RWPE2 (cell line): ENCODE measurements around the gene CYP4F22.

Experiments used
- ATAC-seq: fragments of 200-7000 bp; cut with Tn5 transposase; 3 replicates; pipeline ENCODE4 v1.9.1; 2021; ENCODE audit warnings: low read depth
- DNase-seq: peaks from one replicate; pipeline ENCODE4 v3.0.0-alpha.2; 2020; ENCODE audit warnings: low spot score
- H3K27ac ChIP-seq: fragments of 450-650 bp; 2 replicates; pipeline ENCODE4 v1.5.1; 2017; ENCODE audit warnings: mild to moderate bottlenecking; ENCODE audit not compliant: poor library complexity, severe bottlenecking
- H3K27me3 ChIP-seq: fragments of 250-450 bp; sonication (Bioruptor Pico); 2 replicates; pipeline ENCODE4 v1.5.1; 2021; ENCODE audit warnings: mild to moderate bottlenecking, moderate library complexity; ENCODE audit not compliant: insufficient read depth, poor library complexity, severe bottlenecking
- H3K36me3 ChIP-seq: fragments of 250-450 bp; sonication (Bioruptor Pico); 2 replicates; pipeline ENCODE4 v1.5.1; 2020; ENCODE audit warnings: low read depth, mild to moderate bottlenecking, moderate library complexity
- H3K4me1 ChIP-seq: fragments of 250-450 bp; sonication (Bioruptor Pico); 2 replicates; pipeline ENCODE4 v1.5.1; 2021; ENCODE audit warnings: mild to moderate bottlenecking, moderate library complexity; ENCODE audit not compliant: insufficient read depth, poor library complexity, severe bottlenecking
- H3K4me3 ChIP-seq: fragments of 250-450 bp; sonication (Bioruptor Pico); 2 replicates; pipeline ENCODE4 v1.5.1; 2021; ENCODE audit warnings: mild to moderate bottlenecking, moderate library complexity; ENCODE audit not compliant: severe bottlenecking
- H3K9me3 ChIP-seq: fragments of 250-450 bp; sonication (Bioruptor Pico); 2 replicates; pipeline ENCODE4 v1.5.1; 2021; ENCODE audit warnings: mild to moderate bottlenecking, moderate library complexity; ENCODE audit not compliant: severe bottlenecking
- TF ChIP-seq, protein P1 (sequence below): fragments of 450-650 bp; IDR thresholded peaks from one replicate; pipeline ENCODE4 v1.5.1; 2017; ENCODE audit warnings: mild to moderate bottlenecking, moderate library complexity; ENCODE audit not compliant: poor library complexity, severe bottlenecking

CYP4F22 gene

DNA sequence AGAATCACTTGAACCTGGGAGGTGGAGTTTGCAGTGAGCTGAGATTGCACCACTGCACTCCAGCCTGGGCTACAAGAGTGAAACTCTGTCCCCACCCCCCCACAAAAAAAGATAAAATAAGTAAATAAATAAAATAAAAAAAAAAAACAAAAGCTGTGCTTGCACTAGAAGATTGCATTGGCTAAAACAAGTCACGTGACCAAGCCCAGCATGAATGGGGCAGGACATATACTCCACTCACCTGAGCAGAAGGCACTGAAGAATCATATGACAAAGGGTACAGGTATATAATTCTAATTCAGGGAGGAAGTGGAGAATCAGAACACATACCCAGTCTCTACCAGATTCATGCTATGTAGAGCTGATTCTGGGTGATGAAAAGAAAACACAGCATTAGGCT lies 36.6 kb downstream of the CYP4F22 start:
- no peak for DNase-seq
- H3K27me3 ChIP-seq = no peaks in the 10 kb centered on the region
- H3K4me1 ChIP-seq = no peaks in the 10 kb centered on the region
- TF ChIP-seq, protein P1, sequence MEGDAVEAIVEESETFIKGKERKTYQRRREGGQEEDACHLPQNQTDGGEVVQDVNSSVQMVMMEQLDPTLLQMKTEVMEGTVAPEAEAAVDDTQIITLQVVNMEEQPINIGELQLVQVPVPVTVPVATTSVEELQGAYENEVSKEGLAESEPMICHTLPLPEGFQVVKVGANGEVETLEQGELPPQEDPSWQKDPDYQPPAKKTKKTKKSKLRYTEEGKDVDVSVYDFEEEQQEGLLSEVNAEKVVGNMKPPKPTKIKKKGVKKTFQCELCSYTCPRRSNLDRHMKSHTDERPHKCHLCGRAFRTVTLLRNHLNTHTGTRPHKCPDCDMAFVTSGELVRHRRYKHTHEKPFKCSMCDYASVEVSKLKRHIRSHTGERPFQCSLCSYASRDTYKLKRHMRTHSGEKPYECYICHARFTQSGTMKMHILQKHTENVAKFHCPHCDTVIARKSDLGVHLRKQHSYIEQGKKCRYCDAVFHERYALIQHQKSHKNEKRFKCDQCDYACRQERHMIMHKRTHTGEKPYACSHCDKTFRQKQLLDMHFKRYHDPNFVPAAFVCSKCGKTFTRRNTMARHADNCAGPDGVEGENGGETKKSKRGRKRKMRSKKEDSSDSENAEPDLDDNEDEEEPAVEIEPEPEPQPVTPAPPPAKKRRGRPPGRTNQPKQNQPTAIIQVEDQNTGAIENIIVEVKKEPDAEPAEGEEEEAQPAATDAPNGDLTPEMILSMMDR = no peak
- no peak for ATAC-seq
- no peak overlapping the region for H3K27ac ChIP-seq
- no peaks in the 10 kb centered on the region for H3K36me3 ChIP-seq
- H3K9me3 ChIP-seq = no peaks in the 10 kb centered on the region
- no peak overlapping the region for H3K4me3 ChIP-seq

DNA sequence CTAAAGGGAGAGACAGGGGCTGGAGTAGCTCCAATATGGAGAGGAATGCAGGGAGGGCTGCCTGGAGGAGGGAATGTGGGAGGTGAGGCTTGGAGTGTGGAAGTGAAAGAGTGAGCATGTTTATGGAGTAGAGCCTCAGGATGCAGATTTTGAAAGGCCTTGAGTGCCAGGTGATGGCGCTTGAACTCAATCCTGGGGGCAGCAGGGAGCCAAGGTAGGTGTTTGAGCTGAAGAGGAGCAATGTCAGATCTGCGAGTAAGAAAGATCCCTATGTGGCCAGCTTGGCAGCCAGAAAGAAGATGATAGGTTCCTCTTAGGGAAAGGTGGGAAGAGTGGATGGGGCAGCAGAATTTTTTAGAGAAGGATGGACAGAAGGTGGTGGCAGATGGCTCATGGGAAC lies 40.3 kb downstream of the CYP4F22 start:
- DNase-seq = no peak
- Histone ChIP-seq H3K27ac (no peak overlapping the region), H3K27me3 (no peaks in the 10 kb centered on the region), H3K4me1 (no peaks in the 10 kb centered on the region), H3K4me3 (no peak overlapping the region), H3K36me3 (no peaks in the 10 kb centered on the region), H3K9me3 (no peaks in the 10 kb centered on the region)
- ATAC-seq = no peak
- TF ChIP-seq, protein P1 = no peak

DNA sequence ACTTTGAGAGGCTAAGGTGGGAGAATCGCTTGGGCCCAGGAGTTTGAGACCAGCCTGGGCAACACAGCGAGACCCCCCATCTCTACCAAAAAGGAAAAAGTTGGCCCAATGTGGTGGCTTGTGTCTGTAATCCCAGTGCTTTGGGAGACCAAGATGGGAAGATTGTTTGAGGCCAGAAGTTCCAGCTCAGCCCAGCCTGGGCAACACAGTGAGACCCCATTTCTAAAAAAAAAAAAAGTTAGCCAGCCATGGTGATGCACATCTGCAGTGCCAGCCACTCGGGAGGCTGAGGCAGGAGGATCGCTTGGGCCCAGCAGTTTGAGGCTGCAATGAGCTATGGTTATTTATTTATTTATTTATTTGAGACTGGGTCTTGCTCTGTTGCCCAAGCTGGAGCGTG lies 41.3 kb downstream of the CYP4F22 start:
- DNase-seq (no peak), ATAC-seq (no peak)
- Histone ChIP-seq H3K36me3 (no peaks in the 10 kb centered on the region), H3K4me3 (no peak overlapping the region), H3K27me3 (no peaks in the 10 kb centered on the region), H3K9me3 (no peaks in the 10 kb centered on the region), H3K27ac (no peak overlapping the region), H3K4me1 (no peaks in the 10 kb centered on the region)
- TF ChIP-seq, protein P1 = no peak

DNA sequence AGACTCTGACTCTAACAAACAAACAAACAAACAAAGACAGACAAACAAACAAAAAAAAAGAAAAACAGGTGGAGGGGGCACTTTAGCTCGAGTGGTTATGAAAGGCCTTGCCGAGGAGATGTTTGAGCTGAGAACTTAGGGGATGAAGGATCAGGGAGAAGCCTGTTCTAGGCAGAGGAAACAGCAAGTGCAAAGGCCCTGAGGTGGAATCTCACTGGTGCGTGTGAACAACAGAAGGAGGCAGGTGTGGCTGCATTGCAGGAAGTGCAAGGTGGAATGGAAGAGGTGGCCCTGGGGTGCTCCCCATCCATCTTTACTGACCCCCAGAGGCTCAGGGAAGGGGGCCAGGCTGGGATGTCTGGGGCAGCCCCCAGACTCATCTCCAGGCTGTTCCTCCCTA lies 41.9 kb downstream of the CYP4F22 start:
- Histone ChIP-seq H3K9me3 (no peaks in the 10 kb centered on the region), H3K27ac (no peak overlapping the region)
- TF ChIP-seq, protein P1 = no peak

DNA sequence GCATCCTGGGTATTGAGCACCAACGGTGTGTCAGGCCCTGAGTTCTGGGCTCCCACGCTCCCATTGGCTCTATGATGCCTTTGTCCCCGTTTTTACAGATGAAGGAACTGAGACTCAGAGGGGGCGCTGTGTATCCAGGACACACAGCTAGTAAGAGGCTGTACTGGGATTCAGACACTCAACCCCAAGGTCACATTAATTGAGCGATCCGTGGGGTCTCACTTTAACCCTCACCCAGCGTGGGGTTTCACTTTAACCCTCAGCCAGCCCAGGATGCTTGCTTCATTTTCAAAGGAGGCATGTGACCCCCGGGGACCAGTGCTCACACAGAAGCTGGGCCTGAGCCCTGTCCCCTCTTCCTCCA lies 42.6 kb downstream of the CYP4F22 start:
- TF ChIP-seq, protein P1 = no peak
- Histone ChIP-seq H3K4me1 (no peaks in the 10 kb centered on the region), H3K27me3 (no peaks in the 10 kb centered on the region), H3K27ac (no peak overlapping the region), H3K9me3 (no peaks in the 10 kb centered on the region), H3K36me3 (no peaks in the 10 kb centered on the region), H3K4me3 (peak overlapping the region; percentile 19)
- ATAC-seq (no peak; the same call in 2 of the 3 replicates), DNase-seq (no peak)

More for the DNA sequence above, 41.9 kb downstream of the CYP4F22 start:
- ATAC-seq = no peak
- Histone ChIP-seq H3K27me3 (no peaks in the 10 kb centered on the region), H3K4me1 (no peaks in the 10 kb centered on the region), H3K36me3 (no peaks in the 10 kb centered on the region), H3K4me3 (no peak overlapping the region)
- DNase-seq = no peak
